NCI-H1105 treated with DMSO at 0.1 percent for 48 hours (cell line): ENCODE results near the gene GNAI3.

ENCODE experiments used
- DNase-seq: peaks from one replicate; lab custom pipeline; 2025; lab: John Stamatoyannopoulos, UW

GNAI3 gene

GRCh38 chr1:109527098-109527811, 21.2 kb upstream of the GNAI3 start:
- DNase-seq, result no peak

- DNase-seq, result no peak
Measured at GRCh38 chr1:109527846-109528695, 20.3 kb upstream of the GNAI3 start.

GRCh38 chr1:109528712-109529111, 19.7 kb upstream of the GNAI3 start:
- no peak for DNase-seq

GRCh38 chr1:109529881-109530456, 18.4 kb upstream of the GNAI3 start:
- DNase-seq, result peak; percentile 44

GRCh38 chr1:109530457-109531087, 17.8 kb upstream of the GNAI3 start:
- peak; percentile 68 for DNase-seq

- no peak for DNase-seq
Measured at GRCh38 chr1:109531380-109531779, 17.0 kb upstream of the GNAI3 start.

GRCh38 chr1:109531826-109532364, 16.5 kb upstream of the GNAI3 start:
- no peak for DNase-seq

GRCh38 chr1:109532365-109533136, 15.9 kb upstream of the GNAI3 start:
- DNase-seq, result peak; percentile 68

GRCh38 chr1:109534307-109534858, 14.0 kb upstream of the GNAI3 start:
- DNase-seq, result no peak

- DNase-seq, result no peak
Measured at GRCh38 chr1:109535481-109535880, 12.9 kb upstream of the GNAI3 start.

GRCh38 chr1:109535971-109536491, 12.4 kb upstream of the GNAI3 start:
- peak; percentile 42 for DNase-seq

- no peak for DNase-seq
Measured at GRCh38 chr1:109537450-109538178, 10.8 kb upstream of the GNAI3 start.

GRCh38 chr1:109538827-109539555, 9.4 kb upstream of the GNAI3 start:
- no peak for DNase-seq

GRCh38 chr1:109539676-109540075, 8.7 kb upstream of the GNAI3 start, which contains the start of gene GPR61:
Gene GPR61 (plus strand): TSS chr1:109539872. CDS start chr1:109543023, 3,151 bp downstream.
- no peak for DNase-seq

GRCh38 chr1:109541102-109541501, 7.3 kb upstream of the GNAI3 start:
- no peak for DNase-seq

- DNase-seq, result no peak
Measured at GRCh38 chr1:109542657-109543056, 5.8 kb upstream of the GNAI3 start.

GRCh38 chr1:109543283-109543987, 5.0 kb upstream of the GNAI3 start:
- DNase-seq, result no peak

GRCh38 chr1:109543988-109544735, 4.3 kb upstream of the GNAI3 start:
- DNase-seq, result no peak
